ENCODE data around the gene OLFM3.

- no peak for TF ChIP-seq CTCF (IDR thresholded peaks at IDR 0.05; ENCODE audit: low read depth, low read length, missing input control)
- TF ChIP-seq EGR1 (IDR thresholded peaks at IDR 0.05; ENCODE audit: low read depth in 2 of 2), result no peak
Observed at GRCh38 chr1:101959456-101959855, 37.3 kb downstream of the OLFM3 start.

Measured in liver (tissue), 3 donors.